SHP77 (cell line): Measurements from ENCODE around the gene PXDN.
"Not testable (repeated sequence)": the region's sequence is repeated elsewhere in the genome, so short reads cannot be mapped to it uniquely, and the experiment has no call there.

Experiments
- DNase-seq, 2 experiments: peaks; one replicate each; lab custom pipeline; 2025; lab: John Stamatoyannopoulos, UW

The PXDN gene

GRCh38 chr2:1685078-1685956 lies 59.0 kb downstream of the PXDN start:
- DNase-seq = no peak

DNA sequence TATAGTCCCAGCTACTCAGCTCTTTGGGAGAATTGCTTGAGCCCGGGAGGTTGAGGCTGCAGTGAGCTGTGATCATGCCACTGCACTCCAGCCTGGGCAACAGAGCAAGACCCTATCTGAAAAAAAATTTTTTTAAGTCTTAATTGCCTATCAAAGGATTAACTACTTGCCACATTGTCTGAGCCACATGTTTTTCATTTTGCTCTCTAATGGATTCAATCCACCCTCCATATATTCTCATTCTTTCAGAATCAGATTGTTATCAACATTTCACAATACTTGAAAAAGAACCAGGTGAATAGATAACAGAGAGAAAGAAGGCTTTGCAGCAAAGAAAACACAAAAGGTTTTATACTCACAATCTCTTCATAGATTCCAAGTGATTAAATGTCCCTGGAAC lies 61.0 kb downstream of the PXDN start:
- no peak for DNase-seq

DNA sequence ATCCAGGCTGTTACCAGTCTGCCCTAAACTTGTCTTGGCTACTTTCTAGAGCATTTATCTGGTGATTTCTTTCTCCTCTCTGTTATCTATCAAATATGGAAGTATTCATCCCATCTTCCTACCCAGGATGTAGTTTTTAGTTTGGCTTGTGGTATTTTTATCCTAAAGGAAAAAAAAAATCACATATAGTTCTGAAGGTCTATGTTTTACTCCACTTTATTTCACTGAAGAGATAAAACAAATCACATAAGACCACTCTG lies 62.2 kb downstream of the PXDN start:
- no peak for DNase-seq

- no peak for DNase-seq
Measured at GRCh38 chr2:1681323-1682180, 62.8 kb downstream of the PXDN start.

- no peak for DNase-seq
Measured at GRCh38 chr2:1681017-1681318, 63.3 kb downstream of the PXDN start.

GRCh38 chr2:1680222-1681016 lies 63.9 kb downstream of the PXDN start:
- DNase-seq = no peak

DNA sequence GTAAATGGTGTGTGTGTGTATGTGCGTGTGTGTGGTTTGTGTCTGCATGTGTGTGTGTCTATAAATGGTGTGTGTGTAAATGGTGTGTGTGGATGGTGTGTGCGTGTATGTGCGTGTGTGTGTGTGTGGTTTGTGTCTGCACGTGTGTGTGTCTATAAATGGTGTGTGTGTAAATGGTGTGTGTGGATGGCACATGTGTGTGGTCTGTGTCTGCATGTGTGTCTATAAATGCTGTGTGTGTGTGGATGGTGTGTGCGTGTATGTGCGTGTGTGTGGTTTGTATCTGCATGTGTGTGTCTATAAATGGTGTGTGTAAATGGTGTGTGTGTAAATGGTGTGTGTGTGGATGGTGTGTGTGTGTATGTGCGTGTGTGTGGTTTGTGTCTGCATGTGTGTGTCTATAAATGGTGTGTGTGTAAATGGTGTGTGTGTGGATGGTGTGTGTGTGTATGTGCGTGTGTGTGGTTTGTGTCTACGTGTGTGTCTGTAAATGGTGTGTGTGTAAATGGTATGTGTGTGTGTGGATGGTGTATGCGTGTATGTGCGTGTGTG lies 64.8 kb downstream of the PXDN start:
- DNase-seq = not testable (repeated sequence)

DNA sequence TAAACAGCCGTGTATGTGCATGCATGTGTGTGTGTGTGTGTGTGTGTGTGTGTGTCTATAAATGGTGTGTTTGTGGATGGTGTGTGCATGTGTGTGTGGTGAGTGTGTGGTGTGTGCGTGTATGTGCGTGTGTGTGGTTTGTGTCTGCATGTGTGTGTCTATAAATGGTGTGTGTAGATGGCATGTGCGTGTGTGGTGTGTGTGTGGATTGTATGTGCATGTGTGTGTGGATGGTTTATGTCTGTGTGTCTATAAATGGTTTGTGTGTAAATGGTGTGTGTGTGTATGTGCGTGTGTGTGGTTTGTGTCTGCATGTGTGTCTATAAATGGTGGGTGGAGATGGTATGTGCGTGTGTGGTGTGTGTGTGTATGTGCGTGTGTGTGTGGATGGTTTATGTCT lies 65.2 kb downstream of the PXDN start:
- DNase-seq = not testable (repeated sequence)

DNA sequence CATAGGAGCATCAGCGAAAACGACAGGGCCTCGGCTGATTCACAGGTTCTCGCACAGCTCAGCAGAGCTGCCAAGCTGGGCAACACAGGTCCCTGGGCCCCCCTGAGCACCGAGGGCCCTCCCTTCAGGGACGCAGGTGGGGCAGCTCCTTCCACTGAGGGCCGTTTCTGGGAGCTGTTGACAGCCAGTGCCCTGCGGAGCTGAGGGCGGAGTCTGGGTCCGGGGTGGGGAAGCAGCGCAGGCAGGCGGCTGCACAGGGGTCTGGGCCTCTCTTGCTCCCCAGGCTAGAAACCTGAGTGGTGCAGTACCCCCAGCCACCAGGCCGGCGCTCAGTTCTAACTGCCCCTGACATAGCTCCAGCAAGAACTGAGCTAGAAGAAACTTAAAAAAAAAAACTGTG lies 65.7 kb downstream of the PXDN start:
- no peak for DNase-seq

GRCh38 chr2:1677821-1678165 lies 66.5 kb downstream of the PXDN start:
- DNase-seq = no peak

- no peak for DNase-seq
Measured at GRCh38 chr2:1676913-1677820, 67.1 kb downstream of the PXDN start.

- no peak for DNase-seq
Measured at GRCh38 chr2:1676091-1676912, 68.0 kb downstream of the PXDN start.

- no peak for DNase-seq
Measured at GRCh38 chr2:1675633-1676032, 68.7 kb downstream of the PXDN start.

- DNase-seq = no peak
Measured at GRCh38 chr2:1674766-1675397, 69.4 kb downstream of the PXDN start.

GRCh38 chr2:1674276-1674675 lies 70.0 kb downstream of the PXDN start:
- DNase-seq = no peak

- no peak for DNase-seq
Measured at GRCh38 chr2:1673160-1673944, 71.0 kb downstream of the PXDN start.

DNA sequence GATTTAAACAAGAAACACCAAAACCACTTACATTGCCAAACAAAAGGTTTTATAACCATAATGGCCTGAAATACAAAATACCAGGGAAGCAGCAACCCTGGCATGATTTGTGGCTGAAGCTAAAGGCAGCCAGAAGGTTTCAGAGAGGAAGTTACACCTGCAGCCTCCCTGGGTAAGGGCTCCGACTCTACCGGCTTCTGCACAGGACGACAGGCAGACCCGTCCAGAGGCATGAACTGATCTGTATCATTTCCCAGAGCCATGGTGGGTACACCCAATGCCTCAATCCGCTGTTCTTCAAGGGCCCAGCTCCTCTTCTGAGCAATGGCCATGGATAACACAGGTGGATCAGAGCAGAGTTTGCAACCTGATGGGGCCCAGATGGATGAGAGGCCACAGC lies 71.6 kb downstream of the PXDN start:
- DNase-seq = no peak

DNA sequence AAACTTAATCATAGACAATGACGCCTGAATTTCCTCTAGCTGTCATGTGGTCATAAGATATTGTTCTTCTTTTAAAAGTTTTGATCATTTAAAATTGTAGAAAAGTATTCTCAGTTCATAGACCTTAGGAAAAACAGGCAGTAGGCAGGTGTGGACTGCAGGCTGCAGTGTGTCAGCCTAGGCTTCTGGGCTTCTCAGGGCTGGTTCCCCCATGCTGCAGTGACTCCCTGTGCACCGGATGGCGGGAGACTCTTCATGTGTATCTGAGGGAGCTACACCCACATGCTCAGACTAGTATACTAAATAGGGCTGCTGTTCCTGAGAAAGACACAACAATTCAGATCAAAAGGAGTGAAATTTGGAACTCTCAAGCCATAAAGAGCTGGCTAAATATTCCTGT lies 72.4 kb downstream of the PXDN start:
- no peak for DNase-seq

DNA sequence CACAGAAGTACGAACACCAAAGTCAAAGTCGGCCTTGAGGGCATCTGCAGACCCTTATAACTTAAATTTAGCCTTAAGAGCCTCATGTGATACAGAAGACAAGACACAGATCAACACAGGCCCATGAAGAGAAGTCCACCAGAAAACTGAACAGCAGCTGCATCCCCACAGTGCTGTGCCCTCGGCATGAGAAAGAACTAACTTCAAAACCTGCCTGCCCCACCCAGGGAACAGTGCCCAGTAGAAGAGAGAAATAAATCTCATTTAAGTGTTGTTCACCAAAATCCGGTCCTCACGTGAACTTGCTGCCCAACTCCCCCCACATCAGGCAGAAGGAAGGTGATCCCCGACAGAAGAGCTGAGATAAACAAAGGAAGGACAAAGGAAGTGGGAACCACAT lies 73.7 kb downstream of the PXDN start:
- DNase-seq = no peak
